H9 (cell line): Measurements from ENCODE around the gene PUM1. TPM values are rescaled to one million over a fixed set of nuclear protein-coding genes. Genes with fewer than 3 reads are reported as not detected.

Source experiments
- DNase-seq: peaks from one replicate; pipeline ENCODE4 v3.0.0-alpha.2; 2017
- H2AFZ ChIP-seq: one replicate; pipeline ENCODE4 v1.6.1; 2013; ENCODE audit warnings: mild to moderate bottlenecking, low read length, control low read depth, moderate library complexity
- H2AK5ac ChIP-seq: 2 replicates; pipeline ENCODE4 v1.6.1; 2013; ENCODE audit warnings: low read length, control low read depth, mixed read lengths; ENCODE audit not compliant: insufficient read length
- H2BK120ac ChIP-seq: one replicate; pipeline ENCODE4 v1.6.1; 2013; ENCODE audit warnings: low read depth, mild to moderate bottlenecking, low read length, control low read depth, inconsistent platforms; ENCODE audit not compliant: poor library complexity, severe bottlenecking
- H2BK12ac ChIP-seq: 2 replicates; pipeline ENCODE4 v1.6.1; 2013; ENCODE audit warnings: low read length, control low read depth, mixed read lengths, low read depth; ENCODE audit not compliant: insufficient read length
- H2BK15ac ChIP-seq: 2 replicates; pipeline ENCODE4 v1.6.1; 2013; ENCODE audit warnings: low read depth, low read length, control low read depth
- H2BK20ac ChIP-seq: one replicate; pipeline ENCODE4 v1.6.1; 2013; ENCODE audit warnings: low read depth, mild to moderate bottlenecking, low read length, control low read depth, inconsistent platforms; ENCODE audit not compliant: poor library complexity, severe bottlenecking
- H2BK5ac ChIP-seq: 2 replicates; pipeline ENCODE4 v1.6.1; 2013; ENCODE audit warnings: low read length, control low read depth, mixed read lengths; ENCODE audit not compliant: insufficient read length
- H3K14ac ChIP-seq: 2 replicates; pipeline ENCODE4 v1.6.1; 2013; ENCODE audit warnings: low read length, control low read depth; ENCODE audit not compliant: insufficient read depth
- H3K18ac ChIP-seq: 2 replicates; pipeline ENCODE4 v1.6.1; 2013; ENCODE audit warnings: low read depth, mild to moderate bottlenecking, mixed read lengths, low read length, control low read depth; ENCODE audit not compliant: insufficient read length
- H3K23ac ChIP-seq: 2 replicates; pipeline ENCODE4 v1.6.1; 2013; ENCODE audit warnings: low read length, control low read depth, mixed read lengths, low read depth; ENCODE audit not compliant: insufficient read length
- H3K23me2 ChIP-seq: 2 replicates; pipeline ENCODE4 v1.6.1; 2013; ENCODE audit warnings: low read depth, mild to moderate bottlenecking, mixed read lengths, low read length, control low read depth; ENCODE audit not compliant: insufficient read length, poor library complexity, severe bottlenecking
- H3K27ac ChIP-seq: 2 replicates; pipeline ENCODE4 v1.5.1; 2013; ENCODE audit warnings: low read length, control low read depth, mixed read lengths, low read depth; ENCODE audit not compliant: insufficient read length
- H3K27me3 ChIP-seq: 2 replicates; pipeline ENCODE4 v1.6.1; 2013; ENCODE audit warnings: low read length, control low read depth, inconsistent platforms; ENCODE audit not compliant: insufficient read depth
- H3K4ac ChIP-seq: 2 replicates; pipeline ENCODE4 v1.6.1; 2013; ENCODE audit warnings: low read depth, mild to moderate bottlenecking, control low read depth, inconsistent platforms, low read length, moderate library complexity
- H3K4me1 ChIP-seq: 2 replicates; pipeline ENCODE4 v1.6.1; 2013; ENCODE audit warnings: low read length, control low read depth, inconsistent platforms; ENCODE audit not compliant: insufficient read depth
- H3K4me2 ChIP-seq: 2 replicates; pipeline ENCODE4 v1.6.1; 2013; ENCODE audit warnings: low read length, control low read depth, mixed read lengths; ENCODE audit not compliant: insufficient read length, insufficient read depth
- H3K56ac ChIP-seq: 2 replicates; pipeline ENCODE4 v1.6.1; 2013; ENCODE audit warnings: low read depth, mild to moderate bottlenecking, mixed read lengths, low read length, control low read depth; ENCODE audit not compliant: insufficient read length
- H3K79me1 ChIP-seq: 2 replicates; pipeline ENCODE4 v1.6.1; 2013; ENCODE audit warnings: low read depth, mild to moderate bottlenecking, moderate library complexity, low read length, control low read depth, inconsistent platforms; ENCODE audit not compliant: insufficient read depth, poor library complexity, severe bottlenecking
- H3K79me2 ChIP-seq: 2 replicates; pipeline ENCODE4 v1.6.1; 2013; ENCODE audit warnings: low read length, control low read depth, inconsistent platforms; ENCODE audit not compliant: insufficient read depth
- H3K9ac ChIP-seq: 2 replicates; pipeline ENCODE4 v1.6.1; 2013; ENCODE audit warnings: low read length, control low read depth, mixed read lengths; ENCODE audit not compliant: insufficient read length; ENCODE audit errors: extremely low read depth
- H3K9me3 ChIP-seq: one replicate; pipeline ENCODE4 v1.6.1; 2013; ENCODE audit warnings: low read depth, low read length, inconsistent platforms; ENCODE audit not compliant: control insufficient read depth
- H3T11ph ChIP-seq: one replicate; pipeline ENCODE4 v1.6.1; 2013; ENCODE audit warnings: mild to moderate bottlenecking, low read length, control low read depth, inconsistent platforms
- H4K20me1 ChIP-seq: one replicate; pipeline ENCODE4 v1.6.1; 2013; ENCODE audit not compliant: control insufficient read depth, insufficient read length, insufficient read depth
- H4K5ac ChIP-seq: 2 replicates; pipeline ENCODE4 v1.6.1; 2013; ENCODE audit warnings: low read depth, mild to moderate bottlenecking, mixed read lengths, low read length, control low read depth; ENCODE audit not compliant: insufficient read length
- H4K8ac ChIP-seq: replicated peaks from 2 replicates; pipeline ENCODE4 v1.6.1; 2013; ENCODE audit warnings: low read length, control low read depth, mixed read lengths, low read depth; ENCODE audit not compliant: insufficient read length
- H4K91ac ChIP-seq: 2 replicates; pipeline ENCODE4 v1.6.1; 2013; ENCODE audit warnings: low read depth, mild to moderate bottlenecking, moderate library complexity, mixed read lengths, low read length, control low read depth; ENCODE audit not compliant: insufficient read length
- H3K27ac Mint-ChIP-seq, 3 experiments: 2 replicates in 2 of 3; 3 replicates in 1 of 3; pipeline ENCODE4 v1.8.0; 2020 to 2021; ENCODE audit warnings: mixed read lengths in 3 of 3, mild to moderate bottlenecking in 1 of 3, moderate library complexity in 1 of 3
- H3K27me3 Mint-ChIP-seq: 2 replicates; pipeline ENCODE4 v1.8.0; 2021; ENCODE audit warnings: low read depth, mild to moderate bottlenecking, moderate library complexity, mixed read lengths
- H3K36me3 Mint-ChIP-seq, 3 experiments: 2 replicates in 2 of 3; 3 replicates in 1 of 3; pipeline ENCODE4 v1.8.0; 2020 to 2021; ENCODE audit warnings: low read depth in 3 of 3, mixed read lengths in 3 of 3; ENCODE audit not compliant: insufficient read depth in 1 of 3
- H3K4me1 Mint-ChIP-seq, 2 experiments: 2 replicates each; pipeline ENCODE4 v1.8.0; 2020; ENCODE audit warnings: mixed read lengths in 2 of 2
- H3K4me3 Mint-ChIP-seq, 2 experiments: 2 replicates in 1 of 2; 3 replicates in 1 of 2; pipeline ENCODE4 v1.8.0; 2020 to 2021; ENCODE audit warnings: mild to moderate bottlenecking in 2 of 2, mixed read lengths in 2 of 2, moderate library complexity in 1 of 2
- H3K9me3 Mint-ChIP-seq, 2 experiments: 2 replicates in 1 of 2; 3 replicates in 1 of 2; pipeline ENCODE4 v1.8.0; 2020; ENCODE audit warnings: mild to moderate bottlenecking in 2 of 2, mixed read lengths in 2 of 2, moderate library complexity in 1 of 2
- CTCF ChIP-seq: fragments of 200-600 bp; sonication (generic); conservative IDR thresholded peaks from 3 replicates; pipeline ENCODE4 v1.8.0; 2021; ENCODE audit warnings: antibody characterized with exemption, mild to moderate bottlenecking
- WGBS: extraction: QIAGEN DNeasy Blood & Tissue Kit; methylation state at CpG from one replicate; pipeline ENCODE4 v1.1.7; 2013; ENCODE audit warnings: missing lambda C conversion rate, low lambda C conversion rate, mixed read lengths; ENCODE audit not compliant: insufficient read length; ENCODE audit errors: extremely low coverage; 5-methylcytosine and 5-hydroxymethylcytosine counted together
- total RNA-seq: library from RNA; stranded (reverse); gene quantifications from 2 replicates; pipeline ENCODE4 v1.2.1, GENCODE V29; 2021

PUM1 gene
- total RNA-seq, 1 experiment from 2014 or later = 164 TPM

GRCh38 chr1:31095985-31096384, 30.5 kb upstream of the PUM1 start:
- H3K9me3 Mint-ChIP-seq = no peaks in the 10 kb centered on the region
- no peaks in the 10 kb centered on the region for H4K20me1 ChIP-seq
- no CpG with 5 or more reads among the region's 6 CpGs for WGBS

More at GRCh38 chr1:31095985-31096384, 30.5 kb upstream of the PUM1 start:
- H3K4me3 Mint-ChIP-seq = no peak overlapping the region
- Histone ChIP-seq H2BK15ac (no peak overlapping the region), H3K4ac (no peak overlapping the region), H2BK20ac (no peak overlapping the region), H3K4me2 (no peak overlapping the region), H2BK5ac (no peak overlapping the region), H2AFZ (no peak overlapping the region), H3K4me1 (no peaks in the 10 kb centered on the region), H3K9me3 (no peaks in the 10 kb centered on the region), H3K18ac (no peak overlapping the region), H3K27ac (no peak overlapping the region), H3K14ac (no peak overlapping the region), H4K5ac (no peak overlapping the region), H4K91ac (no peak overlapping the region), H3K23me2 (no peaks in the 10 kb centered on the region), H2BK120ac (no peak overlapping the region), H2AK5ac (no peak overlapping the region), H3T11ph (no peak overlapping the region), H3K23ac (no peak overlapping the region), H3K79me1 (no peaks in the 10 kb centered on the region), H4K8ac (no peak overlapping the region), H3K79me2 (no peaks in the 10 kb centered on the region), H3K27me3 (no peaks in the 10 kb centered on the region), H2BK12ac (no peak overlapping the region), H3K56ac (no peak overlapping the region), H3K9ac (no peak overlapping the region)
- no peaks in the 10 kb centered on the region for H3K27me3 Mint-ChIP-seq
- no peak for TF ChIP-seq CTCF
- no peak for DNase-seq
- no peaks in the 10 kb centered on the region for H3K36me3 Mint-ChIP-seq
- H3K27ac Mint-ChIP-seq = no peak overlapping the region
- H3K4me1 Mint-ChIP-seq = peaks cover 0 to 4% of the 10 kb centered on the region in 2 experiments; a peak in 3 of 4 replicates
